ENCODE results near the gene COL7A1. TPM values are rescaled to one million over a fixed set of nuclear protein-coding genes. Genes with fewer than 3 reads are reported as not detected.

COL7A1 gene
- total RNA-seq, 1 donor from 2014 or later = 62.0 TPM

- Mint-ChIP-seq H3K36me3 (ENCODE audit: unreplicated experiment) (peaks cover 5% of the 10 kb centered on the region), H3K9me3 (ENCODE audit: unreplicated experiment) (peaks cover 11% of the 10 kb centered on the region), H3K4me1 (ENCODE audit: low read depth, unreplicated experiment) (peaks cover 12% of the 10 kb centered on the region), H3K4me3 (ENCODE audit: unreplicated experiment) (no peak overlapping the region), H3K27me3 (ENCODE audit: unreplicated experiment) (peaks cover 13% of the 10 kb centered on the region), H3K27ac (ENCODE audit: unreplicated experiment) (no peak overlapping the region)
- DNase-seq = no peak
- TF ChIP-seq CTCF (IDR thresholded peaks at IDR 0.05; ENCODE audit: partially characterized antibody, unreplicated experiment) = no peak
Measured at GRCh38 chr3:48599509-48600285, 4.6 kb upstream of the COL7A1 start.

GRCh38 chr3:48599077-48599501 is 4.0 kb upstream of the COL7A1 start:
- Mint-ChIP-seq H3K36me3 (ENCODE audit: unreplicated experiment) (peaks cover 5% of the 10 kb centered on the region), H3K4me1 (ENCODE audit: low read depth, unreplicated experiment) (peaks cover 12% of the 10 kb centered on the region), H3K4me3 (ENCODE audit: unreplicated experiment) (no peak overlapping the region), H3K9me3 (ENCODE audit: unreplicated experiment) (peaks cover 11% of the 10 kb centered on the region), H3K27ac (ENCODE audit: unreplicated experiment) (no peak overlapping the region), H3K27me3 (ENCODE audit: unreplicated experiment) (peaks cover 11% of the 10 kb centered on the region)
- DNase-seq = no peak
- no peak for TF ChIP-seq CTCF (IDR thresholded peaks at IDR 0.05; ENCODE audit: partially characterized antibody, unreplicated experiment)

GRCh38 chr3:48598323-48599076 is 3.4 kb upstream of the COL7A1 start:
- peak overlapping the region; percentile 5 for H3K27ac Mint-ChIP-seq (ENCODE audit: unreplicated experiment)
- peaks cover 5% of the 10 kb centered on the region for H3K36me3 Mint-ChIP-seq (ENCODE audit: unreplicated experiment)
- H3K27me3 Mint-ChIP-seq (ENCODE audit: unreplicated experiment) = peaks cover 13% of the 10 kb centered on the region
- DNase-seq = no peak
- peaks cover 11% of the 10 kb centered on the region for H3K9me3 Mint-ChIP-seq (ENCODE audit: unreplicated experiment)
- peaks cover 12% of the 10 kb centered on the region for H3K4me1 Mint-ChIP-seq (ENCODE audit: low read depth, unreplicated experiment)
- no peak for TF ChIP-seq CTCF (IDR thresholded peaks at IDR 0.05; ENCODE audit: partially characterized antibody, unreplicated experiment)
- H3K4me3 Mint-ChIP-seq (ENCODE audit: unreplicated experiment) = no peak overlapping the region

GRCh38 chr3:48597408-48597800 is 2.3 kb upstream of the COL7A1 start:
- Mint-ChIP-seq H3K9me3 (ENCODE audit: unreplicated experiment) (peaks cover 11% of the 10 kb centered on the region), H3K27me3 (ENCODE audit: unreplicated experiment) (peaks cover 12% of the 10 kb centered on the region), H3K27ac (ENCODE audit: unreplicated experiment) (peak overlapping the region; percentile 82), H3K4me3 (ENCODE audit: unreplicated experiment) (peak overlapping the region; percentile 50), H3K36me3 (ENCODE audit: unreplicated experiment) (peaks cover 5% of the 10 kb centered on the region), H3K4me1 (ENCODE audit: low read depth, unreplicated experiment) (peaks cover 12% of the 10 kb centered on the region)
- no peak for TF ChIP-seq CTCF (IDR thresholded peaks at IDR 0.05; ENCODE audit: partially characterized antibody, unreplicated experiment)
- peak; percentile 11 for DNase-seq
